Activated CD4-positive, alpha-beta T cell treated with anti-CD3 and anti-CD28 coated beads, Interleukin-2, Interleukin-6, amounts not matched to agents 100 ng/mL and 50 ng/mL, durations not matched to agents 16 hours and 8 hours (primary cell): ENCODE data around the gene TP73.

Source experiments
- DNase-seq: peaks from one replicate; pipeline ENCODE4 v3.0.0-alpha.2; 2020

Gene TP73

GRCh38 chr1:3785456-3786157, 133.3 kb downstream of the TP73 start:
- peak; percentile 37 for DNase-seq
